Fibroblast of mammary gland (primary cell): ENCODE measurements around the gene GTF2H4.
"Not testable (repeated sequence)": the region's sequence is repeated elsewhere in the genome, so short reads cannot be mapped to it uniquely, and the experiment has no call there.

Experiments used
- DNase-seq: peaks from one replicate; pipeline ENCODE4 v3.0.0-alpha.2; 2010; ENCODE audit warnings: low read depth
- H3K4me3 ChIP-seq: 2 replicates; pipeline ENCODE4 v1.5.1; 2011; ENCODE audit warnings: low read depth, mild to moderate bottlenecking, low read length, moderate library complexity; ENCODE audit not compliant: control insufficient read depth
- CTCF ChIP-seq: conservative IDR thresholded peaks from 2 replicates; pipeline ENCODE4 v1.5.1; 2011; ENCODE audit warnings: low read depth, low read length, inconsistent platforms; ENCODE audit not compliant: control insufficient read depth, insufficient read depth

GTF2H4 gene

GRCh38 chr6:30871592-30872183, 36.3 kb upstream of the GTF2H4 start:
- H3K4me3 ChIP-seq, result no peak overlapping the region
- no peak for TF ChIP-seq CTCF
- no peak for DNase-seq

- TF ChIP-seq CTCF, result no peak
- H3K4me3 ChIP-seq, result no peak overlapping the region
- DNase-seq, result no peak
Observed at GRCh38 chr6:30873137-30873640, 34.8 kb upstream of the GTF2H4 start.

- not testable (repeated sequence) for H3K4me3 ChIP-seq, DNase-seq
Observed at GRCh38 chr6:30873795-30874194, 34.2 kb upstream of the GTF2H4 start.

GRCh38 chr6:30875244-30876038, 32.6 kb upstream of the GTF2H4 start:
- no peak overlapping the region for H3K4me3 ChIP-seq
- TF ChIP-seq CTCF, result no peak

GRCh38 chr6:30876039-30876730, 31.8 kb upstream of the GTF2H4 start:
- DNase-seq, result peak; percentile 83
- H3K4me3 ChIP-seq, result no peak overlapping the region
- no peak for TF ChIP-seq CTCF

More at GRCh38 chr6:30875244-30876038, 32.6 kb upstream of the GTF2H4 start:
- no peak for DNase-seq

GRCh38 chr6:30877419-30878262, 30.4 kb upstream of the GTF2H4 start:
- peak; percentile 89 for DNase-seq
- peak overlapping the region; percentile 40 for H3K4me3 ChIP-seq
- peak; percentile 93 for TF ChIP-seq CTCF
